Mammary epithelial cell (primary cell): ENCODE data around the gene CDON.

Source experiments
- EZH2 ChIP-seq: IDR thresholded peaks from 2 replicates; pipeline ENCODE4 v1.6.1; 2012; ENCODE audit warnings: low read length, inconsistent platforms, borderline replicate concordance
- TF ChIP-seq, protein P1 (sequence below), 2 donors: IDR thresholded peaks in 1 of 2; conservative IDR thresholded peaks in 1 of 2; 2 replicates each; pipeline ENCODE4 v1.5.1; 2011 to 2012; ENCODE audit warnings: inconsistent platforms in 2 of 2, low read length in 2 of 2, mild to moderate bottlenecking in 2 of 2, control low read depth in 1 of 2, low read depth in 1 of 2; ENCODE audit not compliant: insufficient read depth in 1 of 2; ENCODE audit errors: extremely low read depth in 1 of 2

DNA sequence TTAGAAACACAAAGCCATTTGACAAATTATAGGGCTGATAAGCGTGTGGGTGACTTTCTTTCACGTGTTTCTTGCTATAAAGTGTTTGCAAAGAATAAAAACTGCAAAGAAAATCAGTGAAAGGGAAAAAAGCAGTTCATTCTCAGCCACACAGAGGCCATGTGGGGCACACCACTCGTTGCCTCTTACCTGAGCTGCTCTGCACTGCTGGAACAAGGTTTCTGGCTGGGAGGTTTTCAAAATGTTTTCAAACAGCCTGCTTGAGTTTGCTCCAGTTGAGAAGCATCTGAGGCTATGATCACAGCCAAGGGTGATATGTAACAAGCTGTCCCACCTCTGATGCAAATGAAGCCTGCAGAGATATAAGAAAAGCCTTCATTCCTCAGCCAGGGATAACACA lies 131.6 kb downstream of the CDON start:
- TF ChIP-seq, protein P1, sequence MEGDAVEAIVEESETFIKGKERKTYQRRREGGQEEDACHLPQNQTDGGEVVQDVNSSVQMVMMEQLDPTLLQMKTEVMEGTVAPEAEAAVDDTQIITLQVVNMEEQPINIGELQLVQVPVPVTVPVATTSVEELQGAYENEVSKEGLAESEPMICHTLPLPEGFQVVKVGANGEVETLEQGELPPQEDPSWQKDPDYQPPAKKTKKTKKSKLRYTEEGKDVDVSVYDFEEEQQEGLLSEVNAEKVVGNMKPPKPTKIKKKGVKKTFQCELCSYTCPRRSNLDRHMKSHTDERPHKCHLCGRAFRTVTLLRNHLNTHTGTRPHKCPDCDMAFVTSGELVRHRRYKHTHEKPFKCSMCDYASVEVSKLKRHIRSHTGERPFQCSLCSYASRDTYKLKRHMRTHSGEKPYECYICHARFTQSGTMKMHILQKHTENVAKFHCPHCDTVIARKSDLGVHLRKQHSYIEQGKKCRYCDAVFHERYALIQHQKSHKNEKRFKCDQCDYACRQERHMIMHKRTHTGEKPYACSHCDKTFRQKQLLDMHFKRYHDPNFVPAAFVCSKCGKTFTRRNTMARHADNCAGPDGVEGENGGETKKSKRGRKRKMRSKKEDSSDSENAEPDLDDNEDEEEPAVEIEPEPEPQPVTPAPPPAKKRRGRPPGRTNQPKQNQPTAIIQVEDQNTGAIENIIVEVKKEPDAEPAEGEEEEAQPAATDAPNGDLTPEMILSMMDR (conservative IDR thresholded peaks at IDR 0.05 in 1 of 2, IDR thresholded peaks at IDR 0.05 in 1 of 2; ENCODE audit: extremely low read depth in 1 of 2, insufficient read depth in 1 of 2, low read depth in 1 of 2, low read length in 2 of 2), result no peak
- no peak for TF ChIP-seq EZH2
